IMR-90 (cell line): ENCODE data around the gene GSK3B. TPM values are rescaled to one million over a fixed set of nuclear protein-coding genes. Genes with fewer than 3 reads are reported as not detected.

Experiments
- ATAC-seq: fragments of 200-7000 bp; cut with Tn5 transposase; 2 replicates; pipeline ENCODE4 v1.9.1; 2020; ENCODE audit warnings: low read depth, mild to moderate bottlenecking, moderate library complexity
- BruUV-seq: library from RNA; stranded (reverse); fragments of 400-500 nt; replicated peaks from 2 replicates; lab custom pipeline; 2021; lab: Mats Ljungman, UMichigan
- CTCF ChIA-PET: fragments of 300-600 bp; formaldehyde crosslinking; extraction: SDS; loops from one replicate; lab custom pipeline; 2021; ENCODE audit warnings: antibody characterized with exemption; lab: Yijun Ruan, JAX
- POLR2A ChIA-PET: fragments of 300-600 bp; sonication (Branson Sonifier 250); formaldehyde crosslinking; loops from one replicate; lab custom pipeline; 2022; ENCODE audit warnings: antibody characterized with exemption; ENCODE audit not compliant: unreplicated experiment; lab: Charles Lee
- DNase-seq: peaks from one replicate; pipeline ENCODE4 v3.0.0; 2013
- H2AFZ ChIP-seq: replicated peaks from 2 replicates; pipeline ENCODE3; 2013; ENCODE audit warnings: low read length, mild to moderate bottlenecking; ENCODE audit not compliant: poor library complexity
- H2AK5ac ChIP-seq: 2 replicates; pipeline ENCODE4 v1.6.1; 2013; ENCODE audit warnings: low read depth, low read length, inconsistent platforms
- H2AK9ac ChIP-seq: replicated peaks from 2 replicates; pipeline ENCODE3; 2013; ENCODE audit warnings: mild to moderate bottlenecking, low read depth, low read length, moderate library complexity; ENCODE audit not compliant: poor library complexity
- H2BK120ac ChIP-seq: 2 replicates; pipeline ENCODE4 v1.6.1; 2013; ENCODE audit warnings: low read depth, low read length, inconsistent platforms
- H2BK15ac ChIP-seq: 3 replicates; pipeline ENCODE4 v1.6.1; 2013; ENCODE audit warnings: low read depth, low read length, inconsistent platforms
- H2BK20ac ChIP-seq: 2 replicates; pipeline ENCODE4 v1.6.1; 2013; ENCODE audit warnings: low read depth, mild to moderate bottlenecking, inconsistent platforms, low read length, moderate library complexity
- H2BK5ac ChIP-seq: 2 replicates; pipeline ENCODE4 v1.6.1; 2013; ENCODE audit warnings: mild to moderate bottlenecking, low read depth, low read length, inconsistent platforms; ENCODE audit not compliant: poor library complexity, severe bottlenecking
- H3K14ac ChIP-seq: replicated peaks from 2 replicates; pipeline ENCODE4 v1.6.1; 2013; ENCODE audit warnings: low read depth, low read length, inconsistent platforms
- H3K18ac ChIP-seq: 2 replicates; pipeline ENCODE4 v1.6.1; 2013; ENCODE audit warnings: low read depth, low read length, control low read depth
- H3K23ac ChIP-seq: 2 replicates; pipeline ENCODE4 v1.6.1; 2013; ENCODE audit warnings: low read depth, low read length, inconsistent platforms
- H3K27ac ChIP-seq: 2 replicates; pipeline ENCODE4 v1.5.1; 2013; ENCODE audit warnings: mild to moderate bottlenecking, control low read depth, low read length; ENCODE audit not compliant: insufficient read depth
- H3K27me3 ChIP-seq: 2 replicates; pipeline ENCODE4 v1.6.1; 2013; ENCODE audit warnings: low read length; ENCODE audit not compliant: control insufficient read depth, insufficient read depth
- H3K36me3 ChIP-seq: 2 replicates; pipeline ENCODE4 v1.6.1; 2013; ENCODE audit warnings: low read length, mixed read lengths; ENCODE audit not compliant: control insufficient read depth, insufficient read depth
- H3K4ac ChIP-seq: 2 replicates; pipeline ENCODE4 v1.6.1; 2013; ENCODE audit warnings: low read depth, low read length, inconsistent platforms
- H3K4me1 ChIP-seq: 2 replicates; pipeline ENCODE4 v1.6.1; 2013; ENCODE audit warnings: low read length, mixed read lengths; ENCODE audit not compliant: control insufficient read depth, insufficient read depth
- H3K4me2 ChIP-seq: 2 replicates; pipeline ENCODE4 v1.6.1; 2013; ENCODE audit warnings: low read depth, mild to moderate bottlenecking, control low read depth, low read length, moderate library complexity
- H3K4me3 ChIP-seq: 2 replicates; pipeline ENCODE4 v1.5.1; 2013; ENCODE audit warnings: low read depth, mild to moderate bottlenecking, control low read depth, low read length, moderate library complexity; ENCODE audit not compliant: insufficient read depth
- H3K56ac ChIP-seq: 2 replicates; pipeline ENCODE4 v1.6.1; 2013; ENCODE audit warnings: low read length, inconsistent platforms; ENCODE audit not compliant: insufficient read depth; ENCODE audit errors: extremely low read depth
- H3K79me1 ChIP-seq, 2 experiments: 2 replicates each; pipeline ENCODE4 v1.6.1; 2013; ENCODE audit warnings: low read length in 2 of 2, inconsistent platforms in 1 of 2, low read depth in 1 of 2
- H3K9ac ChIP-seq: 2 replicates; pipeline ENCODE4 v1.6.1; 2013; ENCODE audit warnings: low read depth, low read length, control low read depth
- H3K9me1 ChIP-seq: 2 replicates; pipeline ENCODE4 v1.6.1; 2013; ENCODE audit warnings: low read length, inconsistent platforms; ENCODE audit not compliant: insufficient read depth
- H3K9me3 ChIP-seq: 2 replicates; pipeline ENCODE4 v1.6.1; 2013; ENCODE audit warnings: low read length; ENCODE audit not compliant: control insufficient read depth, insufficient read depth
- H4K20me1 ChIP-seq: 2 replicates; pipeline ENCODE4 v1.6.1; 2013; ENCODE audit warnings: low read length, inconsistent platforms; ENCODE audit not compliant: insufficient read depth
- H4K5ac ChIP-seq: 2 replicates; pipeline ENCODE4 v1.6.1; 2013; ENCODE audit warnings: mild to moderate bottlenecking, low read depth, low read length, control low read depth
- H4K8ac ChIP-seq, 2 experiments: 2 replicates each; pipeline ENCODE4 v1.6.1; 2013; ENCODE audit warnings: low read depth in 2 of 2, low read length in 2 of 2, control low read depth in 1 of 2, inconsistent platforms in 1 of 2
- H4K91ac ChIP-seq: 2 replicates; pipeline ENCODE4 v1.6.1; 2013; ENCODE audit warnings: low read depth, low read length, inconsistent platforms; ENCODE audit not compliant: insufficient read depth
- BHLHE40 ChIP-seq: fragments of 150-350 bp; IDR thresholded peaks from 2 replicates; pipeline ENCODE4 v1.6.1; 2016; ENCODE audit warnings: mild to moderate bottlenecking, low read depth, low read length
- CEBPB ChIP-seq: IDR thresholded peaks from 2 replicates; pipeline ENCODE4 v1.6.1; 2012; ENCODE audit warnings: low read depth, low read length, improper control_type of control experiment
- CTCF ChIP-seq: conservative IDR thresholded peaks from 2 replicates; pipeline ENCODE4 v1.5.1; 2012; ENCODE audit warnings: mild to moderate bottlenecking, low read depth, low read length, improper control_type of control experiment
- ELK1 ChIP-seq: fragments of 150-350 bp; IDR thresholded peaks from 2 replicates; pipeline ENCODE4 v1.6.1; 2016; ENCODE audit warnings: low read depth, mild to moderate bottlenecking, low read length, moderate library complexity, borderline replicate concordance
- MAFK ChIP-seq: IDR thresholded peaks from 2 replicates; pipeline ENCODE4 v1.6.1; 2012; ENCODE audit warnings: low read depth, low read length, improper control_type of control experiment
- MAZ ChIP-seq: IDR thresholded peaks from 2 replicates; pipeline ENCODE4 v1.6.1; 2012; ENCODE audit warnings: low read depth, mild to moderate bottlenecking, low read length, improper control_type of control experiment, moderate library complexity, borderline replicate concordance
- MXI1 ChIP-seq: IDR thresholded peaks from 2 replicates; pipeline ENCODE4 v1.6.1; 2012; ENCODE audit warnings: low read depth, mild to moderate bottlenecking, low read length, moderate library complexity, borderline replicate concordance
- NFE2L2 ChIP-seq: fragments of 150-350 bp; IDR thresholded peaks from 2 replicates; pipeline ENCODE4 v1.6.1; 2016; ENCODE audit warnings: low read depth, mild to moderate bottlenecking, low read length
- POLR2A ChIP-seq: IDR thresholded peaks from 2 replicates; pipeline ENCODE4 v1.6.1; 2012; ENCODE audit warnings: mild to moderate bottlenecking, low read depth, low read length
- RAD21 ChIP-seq: IDR thresholded peaks from 2 replicates; pipeline ENCODE4 v1.6.1; 2012; ENCODE audit warnings: low read length, improper control_type of control experiment
- RCOR1 ChIP-seq: IDR thresholded peaks from 2 replicates; pipeline ENCODE4 v1.6.1; 2012; ENCODE audit warnings: mild to moderate bottlenecking, low read length, improper control_type of control experiment; ENCODE audit not compliant: insufficient replicate concordance
- SMC3 ChIP-seq: fragments of 150-350 bp; IDR thresholded peaks from 2 replicates; pipeline ENCODE4 v1.6.1; 2016; ENCODE audit warnings: low read depth, mild to moderate bottlenecking, antibody characterized with exemption, low read length, moderate library complexity
- USF2 ChIP-seq: fragments of 150-350 bp; IDR thresholded peaks from 2 replicates; pipeline ENCODE4 v1.6.1; 2017; ENCODE audit warnings: mild to moderate bottlenecking, antibody characterized with exemption, low read length, low read depth
- WGBS, 2 experiments: methylation state at CpG; one replicate each; pipeline versions ENCODE4 v1.1.5 to v1.1.7; 2013; ENCODE audit warnings: missing lambda C conversion rate in 2 of 2; ENCODE audit not compliant: insufficient read length in 1 of 2; ENCODE audit errors: extremely low coverage in 2 of 2; 5-methylcytosine and 5-hydroxymethylcytosine counted together
- dilution Hi-C: fragments of 300-500 bp; cut with HindIII; formaldehyde crosslinking; loops from one replicate; pipeline ENCODE4 v1.14.3; 2018; ENCODE audit warnings: low sequenced_read_pairs; ENCODE audit not compliant: unreplicated experiment
- in situ Hi-C: fragments of 300-500 bp; cut with MboI; formaldehyde crosslinking; loops from 3 replicates; pipeline ENCODE4 v1.14.3; 2019; ENCODE audit warnings: low sequenced_read_pairs, inconsistent platforms, mixed read lengths
- intact Hi-C: fragments of 100-400 bp; cut with micrococcal nuclease; formaldehyde crosslinking; loops from 2 replicates; pipeline ENCODE4 v1.10.0; 2022
- polyA plus RNA-seq, 3 experiments: library from polyadenylated mRNA; depleted of rRNA; stranded (reverse); fragments of >200 nt; gene quantifications; 2 replicates each; pipeline ENCODE4 v1.2.3, GENCODE V29; 2012; ENCODE audit warnings: low replicate concordance in 1 of 3
- total RNA-seq: library from RNA; depleted of rRNA; stranded (reverse); fragments of >200 nt; gene quantifications from 2 replicates; pipeline ENCODE4 v1.2.3, GENCODE V29; 2012

GSK3B gene
- total and polyA plus RNA-seq, 2 of the 4 experiments (the other 2 are of a cell fraction), result 19.2 to 33.2 TPM

GRCh38 chr3:119783255-119783654 lies 311.0 kb downstream of the GSK3B start:
- H2BK15ac ChIP-seq, result no peak overlapping the region
- H4K5ac ChIP-seq, result no peak overlapping the region
- no peak overlapping the region for H2BK20ac ChIP-seq
- H2BK5ac ChIP-seq, result no peak overlapping the region
- no peaks in the 10 kb centered on the region for H4K20me1 ChIP-seq
- H3K79me1 ChIP-seq, result no peaks in the 10 kb centered on the region
- H4K91ac ChIP-seq, result no peak overlapping the region
- no peak overlapping the region for H3K4me3 ChIP-seq
- H4K8ac ChIP-seq, result no peak overlapping the region
- in situ Hi-C loops (no loop called here), intact Hi-C loops (no loop called here), dilution Hi-C loops (no loop called here)
- H2BK120ac ChIP-seq, result no peak overlapping the region
- ATAC-seq, result no peak
- H3K23ac ChIP-seq, result no peak overlapping the region
- H3K4me2 ChIP-seq, result no peak overlapping the region
- no peaks in the 10 kb centered on the region for H3K9me1 ChIP-seq
- no peaks in the 10 kb centered on the region for H3K36me3 ChIP-seq
- no peak overlapping the region for H2AK9ac ChIP-seq
- no peaks in the 10 kb centered on the region for H3K9me3 ChIP-seq
- no peak overlapping the region for H2AK5ac ChIP-seq
- WGBS, 2 experiments, result no CpG with 5 or more reads among the region's 2 CpGs
- no TSS peak for BruUV-seq
- H3K27ac ChIP-seq, result no peak overlapping the region
- DNase-seq, result no peak
- H3K18ac ChIP-seq, result no peak overlapping the region
- H3K9ac ChIP-seq, result no peak overlapping the region
- no peak overlapping the region for H3K14ac ChIP-seq
- no peak overlapping the region for H2AFZ ChIP-seq
- no peak overlapping the region for H3K56ac ChIP-seq
- H3K4ac ChIP-seq, result no peak overlapping the region
- no peaks in the 10 kb centered on the region for H3K4me1 ChIP-seq
- TF ChIP-seq MAZ (no peak), MAFK (peak; percentile 70), USF2 (no peak), RCOR1 (no peak), MXI1 (no peak), ELK1 (no peak), CEBPB (peak; percentile 33; the same call in 1 of the 2 replicates), SMC3 (no peak), POLR2A (no peak), BHLHE40 (no peak), NFE2L2 (no peak), RAD21 (no peak), CTCF (no peak)
- ChIA-PET CTCF (no interaction called here), POLR2A (no interaction called here)
- H3K27me3 ChIP-seq, result peaks cover 4% of the 10 kb centered on the region
